HG02759 (cell line): ENCODE results near the gene MINDY2.
"Not testable (repeated sequence)": the region's sequence is repeated elsewhere in the genome, so short reads cannot be mapped to it uniquely, and the experiment has no call there.

Experiments
- ATAC-seq: cut with Tn5 transposase; IDR thresholded peaks from one replicate; pipeline ENCODE4 v1.9.1; 2021; ENCODE audit warnings: mild to moderate bottlenecking, moderate library complexity; ENCODE audit not compliant: unreplicated experiment

MINDY2 gene

DNA sequence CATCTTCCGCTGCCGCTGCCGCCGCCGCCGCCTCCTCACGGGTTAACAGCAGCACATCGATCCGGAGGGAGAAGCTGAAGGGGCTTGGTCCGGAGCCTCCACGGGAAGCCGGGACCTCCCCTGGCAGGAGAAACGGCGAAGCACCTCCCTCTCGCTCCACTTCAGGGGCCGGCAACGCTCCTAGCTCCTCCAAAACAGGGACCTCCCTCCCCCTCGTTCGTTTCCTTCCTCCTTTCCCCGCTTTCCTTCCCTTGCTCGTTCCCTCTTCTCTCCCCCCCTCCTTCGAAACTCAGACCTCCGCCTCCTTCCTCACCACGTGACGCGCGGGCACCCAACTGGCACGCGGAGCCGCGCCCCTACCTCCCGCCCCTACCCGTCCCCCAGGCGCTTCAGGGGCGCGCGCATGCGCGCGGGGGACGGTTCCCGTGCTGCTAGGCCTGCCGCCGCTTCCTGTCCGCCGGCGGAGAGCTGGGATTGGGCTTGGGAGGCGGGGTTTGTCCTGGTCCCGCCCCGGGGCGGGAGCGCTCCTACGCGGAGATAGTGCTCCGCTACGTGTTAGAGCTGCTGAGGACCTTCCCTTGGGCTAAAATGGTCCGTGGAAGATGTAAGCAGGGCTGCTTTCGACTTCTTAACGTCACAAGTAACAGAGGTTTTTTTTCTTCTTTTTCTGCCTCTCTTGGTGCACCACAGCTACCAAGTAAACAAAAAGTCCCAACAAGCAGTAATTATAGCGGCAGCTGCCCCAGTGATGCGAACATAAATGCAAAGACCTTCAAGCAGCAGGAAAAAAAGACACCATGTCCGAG, 21.4 kb upstream of the MINDY2 start, which contains the start of gene ADAM10:
Gene ADAM10, minus strand, starts transcription at position 176 of the 806 bp plus-strand sequence. Its CDS starts 173 bp downstream, at position 3.
- ATAC-seq: peak; percentile 90

- ATAC-seq: no peak
Measured at GRCh38 chr15:58752716-58753115, 18.4 kb upstream of the MINDY2 start.

- no peak for ATAC-seq
Measured at GRCh38 chr15:58755350-58755749, 15.8 kb upstream of the MINDY2 start.

DNA sequence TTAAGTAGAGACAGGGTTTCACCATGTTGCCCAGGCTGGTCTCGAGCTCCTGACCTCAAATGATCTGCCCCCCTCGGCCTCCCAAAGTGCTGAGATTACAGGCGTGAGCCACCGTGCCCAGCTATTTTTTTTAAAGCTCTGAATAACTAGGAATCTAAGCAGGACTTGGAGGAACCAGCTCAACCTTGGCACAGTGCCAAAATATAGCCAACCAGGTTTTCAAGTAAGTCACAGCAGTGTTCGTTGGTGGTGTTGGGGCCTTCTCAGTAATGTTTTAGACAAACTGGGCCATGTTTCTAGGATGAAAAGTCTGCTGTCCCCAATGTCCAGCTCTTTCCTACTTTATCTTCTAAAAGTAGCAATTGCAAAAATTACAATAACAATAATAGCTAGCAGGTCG, 15.1 kb upstream of the MINDY2 start:
- ATAC-seq: no peak

DNA sequence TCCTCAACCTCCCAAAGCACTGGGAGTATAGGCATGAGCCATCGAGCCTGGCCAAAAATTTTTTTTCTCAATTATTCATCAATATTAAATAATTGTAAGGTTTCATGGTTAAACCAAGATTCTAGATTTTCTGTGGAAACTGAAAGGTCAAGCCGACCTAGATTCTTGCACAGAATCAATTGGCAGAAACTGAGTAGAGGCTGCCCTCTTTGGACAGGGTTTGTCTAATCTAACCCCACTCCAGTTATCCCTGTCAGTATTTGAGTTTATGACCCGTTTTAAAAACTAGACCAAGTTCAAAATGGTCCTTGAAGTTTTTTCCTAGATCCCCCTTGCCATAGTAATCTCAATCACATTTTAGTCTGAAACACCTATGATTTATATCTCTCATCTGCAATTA, 13.0 kb upstream of the MINDY2 start:
- ATAC-seq: no peak

DNA sequence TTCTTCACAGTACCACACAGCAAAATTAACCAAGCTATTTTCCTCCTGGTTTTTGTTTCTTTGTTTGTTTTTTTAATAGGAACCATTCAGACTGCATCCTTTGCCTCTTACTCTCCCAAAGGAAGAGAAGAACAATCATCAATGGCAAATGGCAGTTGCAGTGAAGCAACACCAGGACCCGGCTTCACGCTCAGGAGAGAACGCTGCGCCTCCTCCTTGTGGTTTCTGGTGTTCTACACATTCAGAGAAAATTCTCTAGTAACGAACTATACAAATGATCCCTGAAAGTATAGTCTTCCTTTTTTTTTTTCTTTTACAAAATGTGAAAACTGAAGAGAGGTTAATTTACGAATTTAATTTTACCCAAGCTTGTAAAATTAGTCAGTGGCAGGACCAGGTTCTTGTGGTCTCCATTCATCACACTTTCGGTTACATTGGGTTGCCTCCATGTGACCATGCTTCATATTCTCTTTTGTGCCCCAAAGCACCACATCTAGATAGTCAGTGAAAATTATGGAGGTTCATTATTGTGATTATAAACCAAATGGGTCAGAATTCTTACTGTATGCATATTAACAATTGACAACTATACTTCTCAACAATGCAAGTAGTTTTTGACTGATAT, 10.6 kb upstream of the MINDY2 start:
- ATAC-seq: no peak

DNA sequence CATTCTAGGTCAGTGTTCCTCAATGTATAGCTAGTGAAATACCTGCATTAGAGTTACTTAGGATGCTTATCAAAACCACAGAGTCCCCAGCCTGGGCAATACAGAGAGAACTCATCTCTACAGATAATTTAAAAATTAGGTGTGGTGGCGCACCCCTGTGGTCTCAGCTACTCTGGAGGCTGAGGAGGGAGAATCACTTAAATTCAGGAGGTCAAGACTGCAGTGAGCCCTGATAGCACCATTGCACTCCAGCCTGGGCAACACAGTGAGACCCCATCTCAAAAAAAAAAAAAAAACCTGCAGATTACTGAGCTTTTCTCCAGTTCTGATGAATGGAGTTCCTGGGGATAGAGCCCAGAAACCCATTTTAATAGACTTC, 10.1 kb upstream of the MINDY2 start:
- ATAC-seq: no peak

DNA sequence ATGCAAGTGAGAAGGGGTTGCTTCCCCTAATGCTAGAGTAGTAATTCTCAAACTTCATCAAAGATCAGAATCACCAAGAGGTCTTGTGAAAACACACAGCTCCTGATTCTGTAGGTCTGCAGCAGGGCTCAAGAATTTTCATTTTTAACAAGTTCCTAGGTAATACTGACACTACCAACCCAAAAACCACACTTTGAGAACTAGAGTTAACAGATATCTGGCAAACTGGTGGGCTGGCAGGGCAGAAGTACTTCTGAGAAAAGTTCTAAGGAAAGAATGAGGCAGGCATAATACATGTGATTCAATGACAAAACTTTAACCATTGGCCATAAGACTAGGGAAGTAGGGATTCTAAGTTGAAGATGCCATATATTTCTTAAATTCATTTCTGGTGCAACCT, 8.8 kb upstream of the MINDY2 start:
- ATAC-seq: no peak

DNA sequence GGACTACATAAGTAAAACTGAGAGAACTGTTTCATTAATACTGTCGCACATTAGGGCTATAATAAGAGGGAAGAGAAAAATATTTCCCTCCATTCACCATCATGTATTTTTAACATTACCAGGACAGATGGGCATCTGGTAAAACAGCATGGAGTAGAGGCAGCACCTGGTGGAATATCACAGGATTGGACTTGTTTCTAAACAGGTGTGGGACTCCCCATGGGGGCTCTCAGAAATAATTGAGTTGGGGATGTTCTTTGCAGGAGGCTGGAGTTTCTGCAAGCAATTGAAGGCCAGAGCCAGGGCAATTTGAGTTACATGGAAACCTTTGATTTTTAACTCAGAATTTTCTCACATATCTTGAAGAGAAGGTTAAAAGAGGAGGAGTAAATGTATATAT, 8.4 kb upstream of the MINDY2 start:
- ATAC-seq: no peak

DNA sequence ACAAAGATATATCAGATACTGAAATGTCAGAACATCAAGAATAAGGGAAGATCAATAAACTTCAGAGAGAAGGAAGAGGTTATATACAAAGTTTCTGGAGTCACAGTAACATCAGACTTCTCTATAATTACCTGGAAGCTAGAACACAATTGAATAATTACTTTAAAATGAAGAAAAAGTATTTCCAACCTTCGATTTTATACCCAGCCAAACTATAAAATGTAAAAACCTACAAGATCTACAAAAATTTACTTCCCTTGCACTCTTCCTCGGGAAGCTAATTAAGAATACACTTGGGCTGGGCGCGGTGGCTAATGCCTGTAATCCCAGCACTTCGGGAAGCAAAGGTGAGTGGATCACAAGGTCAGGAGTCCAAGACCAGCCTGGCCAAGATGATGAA, 6.6 kb upstream of the MINDY2 start:
- ATAC-seq: no peak

- no peak for ATAC-seq
Measured at GRCh38 chr15:58766290-58766689, 4.8 kb upstream of the MINDY2 start.

DNA sequence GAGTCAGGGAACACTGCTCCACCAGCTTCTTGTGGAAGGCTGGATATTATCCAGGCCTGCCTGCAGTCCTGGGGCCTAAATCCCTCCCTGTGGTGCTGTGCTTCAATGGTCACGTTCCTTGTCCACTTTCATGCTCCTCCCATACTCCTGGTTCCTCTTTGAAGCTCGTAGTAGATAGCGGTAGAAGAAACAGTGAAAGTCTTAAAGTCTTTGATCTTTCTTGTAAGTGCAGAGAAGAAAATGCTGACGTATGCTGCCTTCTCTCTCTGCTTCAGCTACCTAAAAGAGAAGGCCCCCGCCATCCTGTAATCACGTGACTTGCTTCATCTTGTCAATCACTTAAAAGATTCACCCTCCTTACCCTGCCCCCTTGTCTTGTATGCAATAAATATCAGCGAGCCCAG, 2.5 kb upstream of the MINDY2 start:
- ATAC-seq: not testable (repeated sequence)

GRCh38 chr15:58770519-58770856, 614 bp upstream of the MINDY2 start:
- no peak for ATAC-seq

DNA sequence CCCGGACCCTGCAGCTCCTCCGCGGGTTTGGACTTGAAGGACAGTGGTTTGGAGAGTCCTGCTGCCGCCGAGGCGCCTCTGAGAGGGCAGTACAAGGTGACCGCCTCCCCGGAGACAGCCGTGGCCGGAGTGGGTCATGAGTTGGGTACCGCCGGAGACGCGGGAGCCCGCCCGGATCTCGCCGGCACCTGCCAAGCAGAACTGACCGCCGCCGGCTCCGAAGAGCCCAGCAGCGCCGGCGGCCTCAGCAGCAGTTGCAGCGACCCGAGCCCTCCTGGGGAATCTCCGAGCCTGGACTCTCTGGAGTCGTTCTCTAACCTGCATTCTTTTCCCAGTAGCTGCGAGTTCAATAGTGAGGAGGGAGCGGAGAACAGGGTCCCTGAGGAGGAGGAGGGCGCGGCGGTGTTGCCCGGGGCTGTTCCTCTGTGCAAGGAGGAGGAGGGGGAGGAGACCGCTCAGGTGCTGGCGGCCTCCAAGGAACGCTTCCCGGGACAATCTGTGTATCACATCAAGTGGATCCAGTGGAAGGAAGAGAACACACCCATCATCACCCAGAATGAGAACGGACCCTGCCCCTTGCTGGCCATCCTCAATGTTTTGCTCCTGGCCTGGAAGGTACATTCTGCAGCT, 634 bp downstream of the MINDY2 start:
- ATAC-seq: peak; percentile 7

GRCh38 chr15:58773024-58773423, 1.9 kb downstream of the MINDY2 start:
- ATAC-seq: no peak

DNA sequence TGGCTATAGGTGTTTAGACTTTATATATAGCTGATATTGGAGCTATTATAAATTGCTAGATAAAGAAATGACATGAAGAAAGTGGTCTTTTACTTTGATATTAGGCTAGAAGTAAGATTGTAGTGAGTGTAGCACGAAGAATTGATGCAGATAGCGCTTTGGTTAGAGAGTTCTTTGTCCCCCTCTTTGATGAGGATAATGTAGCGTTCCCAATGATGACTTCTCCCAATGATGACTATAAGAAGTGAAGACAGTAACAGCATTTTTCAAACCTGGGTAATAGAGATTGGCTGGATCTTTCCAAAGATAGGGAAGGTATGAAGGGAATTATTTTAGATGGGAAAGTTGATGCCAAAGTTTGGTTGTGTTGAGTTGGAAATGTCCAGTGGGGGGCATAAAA, 4.3 kb downstream of the MINDY2 start:
- no peak for ATAC-seq

DNA sequence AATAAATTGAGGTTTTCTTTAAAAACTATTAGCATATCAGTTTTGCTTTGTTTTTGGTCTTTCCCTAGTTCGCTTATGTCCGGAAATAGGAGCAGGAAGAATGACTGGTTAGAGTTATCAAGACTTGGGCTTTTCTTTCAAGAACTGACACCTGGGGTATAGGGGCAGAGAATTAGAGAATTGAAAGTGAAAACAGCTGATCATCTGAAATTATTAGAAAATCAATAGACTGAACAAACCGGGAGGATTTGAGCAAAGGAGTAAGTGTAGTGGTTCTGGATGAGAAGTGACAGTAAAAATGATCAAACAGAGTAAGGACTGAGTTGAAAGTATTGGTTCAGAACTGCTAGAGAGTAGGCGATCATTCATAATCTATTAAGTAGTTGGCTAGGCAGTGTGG, 6.0 kb downstream of the MINDY2 start:
- ATAC-seq: no peak

GRCh38 chr15:58779554-58779953, 8.5 kb downstream of the MINDY2 start:
- ATAC-seq: no peak

DNA sequence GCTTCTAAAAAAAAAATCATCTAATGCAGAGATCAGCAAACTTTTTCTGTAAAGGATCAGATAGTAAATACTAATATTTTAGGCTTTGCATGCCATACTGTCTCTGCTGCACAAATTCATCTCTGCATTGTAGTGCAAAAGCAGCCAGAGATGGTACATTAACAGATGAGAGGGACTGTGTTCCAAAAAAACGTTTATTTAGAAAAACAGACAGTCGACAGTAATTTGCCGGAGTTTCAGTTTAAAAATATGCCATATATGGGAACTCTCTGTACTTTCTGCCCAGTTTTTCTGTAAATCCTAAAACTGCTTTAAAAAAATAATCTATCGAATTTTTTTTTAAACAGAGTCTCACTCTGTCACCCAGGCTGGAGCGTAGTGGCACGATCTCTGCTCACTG, 14.3 kb downstream of the MINDY2 start:
- ATAC-seq: no peak

DNA sequence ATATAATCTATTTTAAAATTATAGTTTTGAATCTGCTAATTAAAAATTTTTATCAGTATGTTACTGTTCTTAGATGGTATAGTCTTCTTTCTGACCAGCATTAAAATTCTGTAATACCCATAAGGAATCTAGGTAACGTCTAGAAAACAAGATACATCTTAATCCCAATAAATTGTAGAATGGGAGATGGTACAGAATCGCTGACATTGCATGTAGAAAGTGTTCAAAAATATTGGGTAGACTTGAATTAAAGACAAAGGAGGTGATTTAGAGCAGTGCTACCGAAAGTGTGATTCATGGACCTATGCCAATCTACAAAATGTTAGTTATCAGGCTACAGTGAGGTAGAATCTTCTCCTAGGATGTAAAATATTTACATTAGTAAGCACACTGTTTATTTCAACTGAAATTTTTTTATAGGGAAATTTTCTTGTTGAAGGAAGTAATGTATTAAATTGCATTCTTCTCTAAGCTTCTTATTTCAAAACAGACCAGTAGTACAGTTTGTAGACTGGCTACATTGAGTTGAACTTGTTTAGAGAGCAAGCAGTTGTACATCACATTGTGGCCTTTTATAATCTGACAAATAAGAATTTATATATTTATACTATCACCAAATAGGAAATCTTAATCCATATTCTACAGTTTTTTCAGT, 17.1 kb downstream of the MINDY2 start:
- ATAC-seq: no peak

DNA sequence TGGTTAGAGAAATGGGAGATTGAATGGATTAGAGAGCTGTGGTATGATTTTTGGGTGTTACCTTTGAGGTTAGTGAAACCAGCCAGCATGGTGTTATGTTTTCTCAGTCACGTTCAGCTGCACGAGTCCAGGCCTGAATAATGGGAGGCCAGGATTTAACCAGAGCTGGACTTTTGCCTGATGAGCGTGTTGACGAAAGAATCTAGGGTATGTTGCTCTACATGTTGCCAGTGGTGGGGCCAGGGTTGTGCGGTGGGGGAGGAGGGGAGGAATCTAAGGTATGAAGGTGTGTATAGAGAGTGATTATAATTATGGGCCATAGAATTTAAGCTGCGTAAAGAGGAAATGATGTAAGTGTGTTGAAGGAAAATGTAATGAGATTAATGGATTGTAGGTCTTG, 22.8 kb downstream of the MINDY2 start:
- no peak for ATAC-seq

GRCh38 chr15:58795825-58796224, 24.7 kb downstream of the MINDY2 start:
- no peak for ATAC-seq
